Upper lobe of left lung (tissue), 6 donors: Measurements from ENCODE around the gene SYPL2. TPM values are rescaled to one million over a fixed set of nuclear protein-coding genes. Genes with fewer than 3 reads are reported as not detected.
A peak's percentile ranks its signal among the peaks of the same experiment; 100 is the strongest.

Experiments used
- ATAC-seq, 2 donors: fragments of 200-7000 bp; cut with Tn5 transposase; one replicate each; pipeline ENCODE4 v1.9.1; 2022; ENCODE audit warnings: mild to moderate bottlenecking in 2 of 2, moderate library complexity in 2 of 2; ENCODE audit not compliant: low FRiP score in 2 of 2
- DNase-seq, 2 donors: peaks; one replicate each; pipeline ENCODE4 v3.0.0-alpha.2; 2019 to 2020
- H3K27ac ChIP-seq, 4 donors: fragments of 200-600 bp; sonication (generic); one replicate each; pipeline ENCODE4 v1.5.1; 2016 to 2019
- H3K27me3 ChIP-seq, 4 donors: fragments of 200-600 bp; sonication (generic); one replicate each; pipeline ENCODE4 v1.5.1; 2017 to 2019
- H3K36me3 ChIP-seq, 4 donors: fragments of 200-600 bp; sonication (generic); one replicate each; pipeline ENCODE4 v1.5.1; 2016 to 2019
- H3K4me1 ChIP-seq, 4 donors: fragments of 200-600 bp; sonication (generic); one replicate each; pipeline ENCODE4 v1.5.1; 2018 to 2019
- H3K4me3 ChIP-seq, 4 donors: fragments of 200-600 bp; sonication (generic); one replicate each; pipeline ENCODE4 v1.5.1; 2017 to 2019; ENCODE audit warnings: mild to moderate bottlenecking in 2 of 4, moderate library complexity in 1 of 4
- H3K9me3 ChIP-seq, 4 donors: fragments of 200-600 bp; sonication (generic); one replicate each; pipeline ENCODE4 v1.5.1; 2018 to 2019
- CTCF ChIP-seq, 6 experiments: fragments of 450-650 bp in 4 of 6; fragments of 200-600 bp in 2 of 6; sonication (generic) in 2 of 6; IDR thresholded peaks; one replicate each; pipeline ENCODE4 v1.5.1; 2016 to 2019; ENCODE audit warnings: antibody characterized with exemption in 6 of 6
- EP300 ChIP-seq, 4 donors: sonication (generic); formaldehyde crosslinking; IDR thresholded peaks; one replicate each; pipeline ENCODE4 v1.5.1; 2017; ENCODE audit warnings: antibody characterized with exemption in 4 of 4, control low read depth in 2 of 4
- POLR2A ChIP-seq, 4 donors: fragments of 450-650 bp; IDR thresholded peaks; one replicate each; pipeline ENCODE4 v1.5.1; 2016 to 2017; ENCODE audit warnings: antibody characterized with exemption in 4 of 4, mild to moderate bottlenecking in 2 of 4
- POLR2AphosphoS5 ChIP-seq, 2 donors: sonication (generic); formaldehyde crosslinking; IDR thresholded peaks; one replicate each; pipeline ENCODE4 v1.5.1; 2017; ENCODE audit warnings: antibody characterized with exemption in 2 of 2
- WGBS, 2 donors: methylation state at CpG; one replicate each; pipeline ENCODE4 v1.1.5; 2017 to 2018; 5-methylcytosine and 5-hydroxymethylcytosine counted together
- total RNA-seq, 6 donors: library from RNA; depleted of rRNA in 4 of 6; stranded (reverse); fragments of >200 nt in 4 of 6; gene quantifications; one replicate each; pipeline versions ENCODE4 v1.1.0 to v1.2.1, GENCODE V29; 2016 to 2021
- donor health status: DM: no; HTN: no; CAD: no; lungs with moderate emphysema.
- donor health status: DM: no; HTN: yes; CAD: no; lungs with severe emphysema.

The SYPL2 gene
- total RNA-seq, 6 donors from 2014 or later, result 0.30 to 3.1 (median 1.1) TPM

DNA sequence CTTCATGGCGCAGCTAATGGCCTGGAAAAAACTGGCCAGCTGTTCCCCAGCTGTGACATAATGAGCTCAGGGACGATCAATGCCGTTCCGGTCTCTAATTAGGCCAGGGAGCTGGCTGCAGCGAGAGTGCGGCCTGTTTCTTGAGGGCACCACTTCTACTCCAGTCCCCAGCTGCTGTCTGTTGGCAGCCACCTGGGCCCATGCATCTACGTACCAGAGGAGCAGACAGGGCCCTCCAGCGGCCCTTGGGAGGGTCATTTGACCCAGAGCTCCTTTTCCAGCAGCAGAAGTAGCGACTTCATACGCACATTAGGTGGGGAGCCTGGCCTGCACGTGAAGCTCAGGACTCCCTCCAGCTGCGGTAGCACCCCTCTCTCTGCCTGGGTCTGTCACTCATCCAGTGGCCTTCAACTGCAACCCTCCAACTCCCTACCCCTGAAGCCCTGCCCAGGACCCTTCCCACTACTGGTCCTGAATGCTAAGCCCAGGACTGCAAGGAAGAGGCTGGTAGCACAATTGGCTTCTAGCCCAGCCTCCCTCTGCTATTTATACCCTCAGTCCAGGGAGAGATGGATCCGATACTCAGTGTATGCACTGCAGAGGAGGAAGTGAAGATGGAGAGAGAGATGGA is 64.2 kb downstream of the SYPL2 start:
- no peak for ATAC-seq
- no peaks in the 10 kb centered on the region for H3K9me3 ChIP-seq
- H3K36me3 ChIP-seq, result no peaks in the 10 kb centered on the region
- TF ChIP-seq CTCF (IDR thresholded peaks at IDR 0.05), result no peak
- no peak overlapping the region for H3K4me3 ChIP-seq
- WGBS, 2 donors, result 81 to 85% methylated on average over 8 to 13 of the region's 13 CpGs
- no peaks in the 10 kb centered on the region for H3K27me3 ChIP-seq
- peak overlapping the region in 1 of 4 donors; percentile 13 for H3K27ac ChIP-seq
- no peak for DNase-seq
- H3K4me1 ChIP-seq, result peaks cover 6 to 13% (median 8%) of the 10 kb centered on the region in 4 donors

DNA sequence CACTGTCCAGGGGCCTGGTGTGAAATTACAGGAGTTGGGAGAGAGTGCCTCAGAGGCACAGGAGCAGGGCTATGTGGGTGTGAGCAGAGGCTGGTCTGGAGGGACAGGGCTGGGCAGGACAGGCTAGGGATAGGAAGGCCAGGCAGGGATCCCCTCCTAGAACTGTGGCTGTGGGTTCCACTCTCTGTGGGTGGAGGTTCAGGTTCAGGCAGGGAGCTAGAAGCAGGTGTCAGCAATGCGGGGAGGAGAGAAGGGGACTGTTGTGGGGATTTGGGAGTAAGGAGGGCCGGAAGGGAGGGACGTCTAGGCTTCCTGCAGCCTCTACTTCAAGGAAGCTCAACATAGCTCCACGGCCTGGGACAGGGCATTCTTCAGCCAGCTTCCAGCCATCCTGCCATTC is 65.0 kb downstream of the SYPL2 start:
- ATAC-seq (no peak), DNase-seq (no peak)
- no peaks in the 10 kb centered on the region for H3K36me3 ChIP-seq
- H3K4me3 ChIP-seq, result no peak overlapping the region
- H3K4me1 ChIP-seq, result peaks cover 6 to 13% (median 8%) of the 10 kb centered on the region in 4 donors
- TF ChIP-seq POLR2A (IDR thresholded peaks at IDR 0.05) (no peak), POLR2AphosphoS5 (IDR thresholded peaks at IDR 0.05) (no peak), CTCF (IDR thresholded peaks at IDR 0.05) (no peak), EP300 (IDR thresholded peaks at IDR 0.05) (no peak)
- 78 to 87% methylated on average over 4 of the region's 4 CpGs for WGBS, 2 donors
- H3K27ac ChIP-seq, result no peak overlapping the region
- H3K27me3 ChIP-seq, result no peaks in the 10 kb centered on the region
- no peaks in the 10 kb centered on the region for H3K9me3 ChIP-seq

Other genes starting within 250 kb of the SYPL2 start
- 10 to 100 TPM in 2 of 6 donors, 1 to 10 TPM in 4; 5.9 to 27.2 (median 8.8) TPM for gene CELSR2, start 217.0 kb upstream of the SYPL2 start, total RNA-seq
- 10 to 100 TPM in 2 of 6 donors, 1 to 10 TPM in 4; 1.5 to 16.8 (median 4.9) TPM for gene PSRC1, start 183.4 kb upstream of the SYPL2 start, total RNA-seq
- 1 to 10 TPM in 5 of 6 donors, not detected in 1; 1.8 to 8.6 (median 3.1) TPM for gene MYBPHL, start 159.5 kb upstream of the SYPL2 start, total RNA-seq
- gene SORT1, start 68.6 kb upstream of the SYPL2 start, total RNA-seq, result 100 to 1,000 TPM; 105 to 222 (median 116) TPM
- 10 to 100 TPM; 15.2 to 69.5 (median 29.8) TPM for gene PSMA5, start 40.1 kb upstream of the SYPL2 start, total RNA-seq
- gene ATXN7L2, start 17.4 kb downstream of the SYPL2 start, total RNA-seq, result 10 to 100 TPM in 1 of 6 donors, 1 to 10 TPM in 5; 2.3 to 19.9 (median 5.3) TPM
- gene CYB561D1, start 27.5 kb downstream of the SYPL2 start, total RNA-seq, result 10 to 100 TPM in 3 of 6 donors, 1 to 10 TPM in 3; 4.2 to 16.4 (median 9.9) TPM
- gene AMIGO1, start 43.2 kb downstream of the SYPL2 start, total RNA-seq, result 10 to 100 TPM in 2 of 6 donors, 1 to 10 TPM in 4; 1.0 to 11.8 (median 8.3) TPM
- not detected for gene GPR61, start 73.3 kb downstream of the SYPL2 start, total RNA-seq
- 1 to 10 TPM; 2.2 to 9.0 (median 6.0) TPM for gene GNAI3, start 82.1 kb downstream of the SYPL2 start, total RNA-seq
- under 1 TPM in 2 of 6 donors, not detected in 4; 0.20 to 0.46 TPM for gene GNAT2, start 153.1 kb downstream of the SYPL2 start, total RNA-seq
- gene AMPD2, start 153.3 kb downstream of the SYPL2 start, total RNA-seq, result 100 to 1,000 TPM in 1 of 6 donors, 10 to 100 TPM in 5; 39.5 to 183 (median 58.9) TPM
- 10 to 100 TPM; 10.7 to 28.3 (median 15.9) TPM for gene GSTM4, start 189.6 kb downstream of the SYPL2 start, total RNA-seq
- gene GSTM2, start 201.5 kb downstream of the SYPL2 start, total RNA-seq, result 100 to 1,000 TPM in 1 of 6 donors, 10 to 100 TPM in 5; 19.0 to 263 (median 31.6) TPM
- gene GSTM1, start 221.3 kb downstream of the SYPL2 start, total RNA-seq, result 10 to 100 TPM in 2 of 6 donors, not detected in 4; 11.8 to 33.0 TPM
- 10 to 100 TPM in 3 of 6 donors, 1 to 10 TPM in 2, under 1 TPM in 1; 1.00 to 24.3 (median 8.3) TPM for gene GSTM5, start 245.7 kb downstream of the SYPL2 start, total RNA-seq